HK-2 (cell line): ENCODE data around the gene NR3C1.

Source experiments
- DNase-seq: peaks from one replicate; pipeline ENCODE4 v3.0.0-alpha.2; 2018; ENCODE audit not compliant: unreplicated experiment

NR3C1 gene

DNA sequence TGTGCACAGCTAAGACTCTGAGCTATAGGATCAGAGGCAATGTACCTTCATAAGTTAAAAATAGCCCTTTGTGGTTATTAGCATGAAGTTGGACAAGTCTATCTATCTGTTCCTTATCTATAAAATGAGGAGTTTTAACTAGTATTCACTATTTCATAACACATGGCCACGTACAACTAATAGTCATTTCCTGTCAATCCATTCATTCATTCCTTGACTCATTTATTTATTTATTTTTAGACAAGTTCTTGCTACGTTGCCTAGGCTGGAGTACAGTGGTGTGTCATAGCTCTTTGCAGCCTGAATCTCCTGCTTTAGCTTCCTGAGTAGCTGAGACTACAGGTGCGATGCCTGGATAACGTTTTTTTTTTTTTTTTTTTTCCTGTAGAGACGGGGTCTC lies 92.1 kb downstream of the NR3C1 start:
- no peak for DNase-seq

DNA sequence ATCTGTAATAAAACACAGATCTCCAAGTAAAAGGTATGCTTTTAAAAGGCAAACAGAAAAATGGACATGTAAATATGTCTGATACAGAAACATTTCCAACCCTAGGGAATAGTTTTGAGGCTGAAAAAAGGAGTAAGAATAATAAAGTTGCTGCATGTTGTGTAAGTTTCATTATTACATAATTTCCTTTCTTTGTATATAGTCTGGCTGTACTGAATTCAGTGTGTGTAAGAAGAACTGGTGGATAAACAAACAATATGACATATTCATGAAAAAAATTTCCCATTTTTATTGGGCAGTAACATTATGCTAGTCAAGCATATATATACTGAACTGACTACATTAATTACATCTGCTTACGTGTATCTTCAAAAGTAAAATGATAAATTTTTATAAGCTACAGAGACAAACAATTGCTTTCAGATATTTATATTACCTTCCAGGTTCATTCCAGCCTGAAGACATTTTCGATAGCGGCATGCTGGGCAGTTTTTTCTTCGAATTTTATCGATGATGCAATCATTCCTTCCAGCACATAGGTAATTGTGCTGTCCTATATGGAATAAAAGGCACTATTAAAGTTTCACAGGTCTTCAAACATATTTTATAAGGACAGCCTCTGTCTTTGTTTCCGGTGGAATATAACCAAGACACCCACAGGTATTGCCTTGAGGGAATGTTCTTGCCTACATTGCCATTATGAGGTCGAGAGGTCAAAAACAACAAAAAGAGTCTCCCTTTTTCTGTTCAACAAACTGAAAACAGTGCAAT lies 93.6 kb downstream of the NR3C1 start:
- DNase-seq: no peak

DNA sequence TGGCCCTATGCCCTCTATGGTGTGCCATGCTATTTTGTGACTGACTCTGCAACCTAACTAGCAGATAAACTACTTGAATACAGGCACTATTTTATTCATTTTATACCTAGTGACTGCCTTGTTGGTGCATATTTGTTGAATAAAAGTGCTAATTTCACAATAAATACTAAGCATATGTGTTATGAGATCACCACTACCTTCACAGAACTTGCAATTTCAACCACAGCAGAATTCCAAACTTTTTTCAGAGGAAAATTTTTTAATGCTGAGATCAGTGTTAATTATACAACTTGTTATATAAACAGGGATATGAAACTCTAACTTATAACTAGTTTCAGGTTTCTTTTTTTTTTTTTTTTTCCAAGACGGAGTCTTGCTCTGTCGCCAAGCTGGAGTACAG lies 94.8 kb downstream of the NR3C1 start:
- no peak for DNase-seq

DNA sequence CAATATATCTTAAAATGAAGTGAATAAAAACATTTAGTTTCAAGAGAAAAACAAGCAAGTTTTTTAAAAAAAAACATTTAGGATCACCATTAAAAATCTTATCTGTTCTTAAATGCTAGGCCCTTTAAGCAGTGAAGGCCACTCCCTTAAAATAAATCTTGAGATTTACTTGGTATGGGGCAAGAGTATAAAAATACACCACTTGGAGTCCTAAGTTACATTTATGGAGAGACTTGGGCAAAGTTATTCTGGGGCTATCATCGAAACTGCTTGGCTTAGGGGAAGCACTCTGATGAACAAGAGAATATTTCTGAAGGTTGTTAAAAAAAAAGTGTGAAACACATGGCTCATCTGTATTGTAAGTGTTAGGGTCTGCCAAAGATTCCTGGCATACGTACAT lies 97.4 kb downstream of the NR3C1 start:
- no peak for DNase-seq

DNA sequence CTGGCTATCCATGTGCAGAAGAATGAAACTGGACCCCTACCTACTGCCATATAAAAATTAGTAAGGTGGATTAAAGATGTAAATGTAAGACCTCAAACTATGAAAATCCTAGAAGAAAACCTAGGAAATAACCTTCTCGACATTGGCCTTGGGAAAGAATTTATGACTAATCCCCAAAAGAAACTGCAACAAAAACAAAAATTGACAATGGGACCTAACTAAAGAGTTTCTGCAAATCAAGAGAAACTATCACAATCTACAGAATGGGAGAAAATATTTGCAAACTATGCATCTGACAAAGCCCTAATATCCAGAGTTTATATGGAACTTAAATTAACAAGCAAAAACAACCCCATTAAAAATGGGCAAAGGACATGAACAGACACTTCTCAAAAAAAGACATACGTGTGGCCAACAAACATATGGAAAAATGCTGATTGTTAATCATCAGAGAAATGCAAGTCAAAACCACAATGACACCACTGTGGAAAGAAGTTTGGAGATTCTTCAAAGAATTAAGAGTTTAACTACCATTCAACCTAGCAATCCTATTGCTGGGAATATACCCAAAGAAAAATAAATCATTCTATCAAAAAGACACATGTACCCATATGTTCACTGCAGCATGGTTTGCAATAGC lies 98.5 kb downstream of the NR3C1 start:
- DNase-seq: no peak

DNA sequence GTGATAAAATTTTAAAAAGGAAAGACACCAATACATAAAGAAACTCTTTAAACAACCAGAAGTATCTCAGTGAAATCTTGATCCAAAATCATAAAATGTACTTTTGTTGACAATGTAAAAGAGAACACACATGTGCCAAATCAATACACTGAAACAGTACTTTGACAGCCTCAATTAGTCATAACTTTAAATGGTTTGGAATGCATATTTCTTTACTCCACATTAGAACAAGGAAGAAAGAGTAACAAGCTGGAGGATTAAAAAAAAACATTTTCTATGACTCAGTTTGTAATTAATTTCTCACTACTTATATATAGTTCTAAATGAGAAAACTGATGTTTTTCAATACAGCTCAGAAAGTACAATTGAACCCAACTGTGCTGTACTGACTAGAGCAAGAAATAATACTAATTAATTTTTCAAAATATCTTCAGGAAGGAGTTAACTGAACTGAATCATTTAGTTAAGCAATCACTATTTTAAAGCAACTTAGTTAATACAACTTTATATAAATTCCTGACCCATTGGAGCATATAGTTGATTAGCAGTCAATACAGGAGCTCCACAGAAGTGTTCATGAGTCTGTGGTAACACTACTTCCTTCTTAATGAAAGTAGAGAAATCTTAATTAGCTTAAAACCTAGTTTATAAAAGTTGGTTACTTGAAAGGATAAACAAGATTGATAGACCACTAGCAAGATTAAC lies 101.0 kb downstream of the NR3C1 start:
- no peak for DNase-seq

DNA sequence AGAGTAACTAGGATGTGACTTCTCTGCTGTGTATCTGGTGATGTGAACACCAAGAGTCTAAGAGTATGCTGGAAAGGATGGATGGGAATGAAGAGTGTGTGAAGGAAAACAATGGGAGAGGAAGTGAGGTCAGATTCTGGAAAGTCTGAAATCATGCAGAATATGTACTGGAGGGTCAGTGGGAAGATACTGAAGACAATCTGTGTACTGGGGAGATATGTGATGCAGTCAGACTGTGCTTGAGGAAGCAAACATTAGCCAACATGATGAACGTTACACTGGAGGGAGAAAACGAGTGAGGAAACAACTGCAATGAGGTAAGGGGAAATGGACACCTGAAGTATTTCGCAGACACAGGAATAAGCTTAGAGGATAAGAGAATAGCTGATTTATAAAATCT lies 105.7 kb downstream of the NR3C1 start:
- no peak for DNase-seq

DNA sequence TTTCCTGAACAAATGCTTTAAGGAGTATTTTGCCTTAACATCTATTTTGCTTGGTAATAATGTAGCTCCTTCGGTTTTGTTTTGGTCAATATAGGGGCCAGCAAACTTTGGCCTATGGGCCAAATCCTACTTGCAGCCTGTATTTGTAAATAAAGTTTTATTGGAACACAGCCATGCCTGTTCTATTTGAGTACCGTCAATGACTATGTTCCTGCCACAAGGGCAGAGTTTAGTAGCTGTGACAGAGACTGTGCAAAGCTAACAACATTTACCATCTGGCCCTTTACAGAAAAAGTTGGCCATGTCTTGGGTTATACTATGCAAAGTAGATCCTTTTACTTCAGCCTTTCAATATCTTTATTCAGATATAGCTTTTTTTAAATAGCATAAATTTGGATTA lies 113.4 kb downstream of the NR3C1 start:
- no peak for DNase-seq

DNA sequence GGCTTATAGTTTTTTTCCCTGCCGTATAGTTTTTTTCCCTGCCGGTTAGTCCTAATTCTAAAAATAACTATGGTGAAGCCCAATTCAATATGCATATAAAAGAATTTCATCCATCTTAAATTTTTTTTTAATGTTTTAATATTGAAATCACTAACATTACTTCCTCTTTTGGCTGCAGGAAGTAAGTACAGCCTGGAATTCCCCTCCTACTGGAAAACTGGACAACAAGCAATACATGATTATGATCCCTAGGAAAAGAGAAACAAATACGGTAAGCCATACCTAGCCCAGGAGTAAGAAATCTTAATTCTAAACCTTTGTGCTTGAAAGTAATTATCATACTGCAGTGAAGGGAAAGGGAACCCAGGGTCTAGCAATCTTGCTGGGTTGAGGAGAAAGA lies 119.0 kb downstream of the NR3C1 start:
- DNase-seq: no peak

DNA sequence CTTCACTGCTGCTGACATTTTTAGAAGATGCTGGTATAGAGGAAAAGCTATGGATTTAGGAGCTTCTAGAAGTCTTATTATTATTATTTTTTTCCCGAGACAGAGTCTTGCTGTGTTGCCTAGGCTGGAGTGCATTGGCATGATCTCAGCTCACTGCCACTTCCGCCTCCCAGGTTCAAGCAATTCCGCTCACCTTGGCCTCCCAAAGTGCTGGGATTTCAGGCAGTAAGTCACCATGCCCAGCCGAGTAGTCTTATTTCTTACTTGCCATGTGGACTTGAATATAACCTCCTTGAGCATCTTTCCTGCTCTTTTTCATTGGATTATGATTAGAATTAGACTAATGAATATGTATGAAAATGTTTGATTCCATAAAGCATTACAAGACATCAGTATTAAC lies 119.5 kb downstream of the NR3C1 start:
- no peak for DNase-seq

DNA sequence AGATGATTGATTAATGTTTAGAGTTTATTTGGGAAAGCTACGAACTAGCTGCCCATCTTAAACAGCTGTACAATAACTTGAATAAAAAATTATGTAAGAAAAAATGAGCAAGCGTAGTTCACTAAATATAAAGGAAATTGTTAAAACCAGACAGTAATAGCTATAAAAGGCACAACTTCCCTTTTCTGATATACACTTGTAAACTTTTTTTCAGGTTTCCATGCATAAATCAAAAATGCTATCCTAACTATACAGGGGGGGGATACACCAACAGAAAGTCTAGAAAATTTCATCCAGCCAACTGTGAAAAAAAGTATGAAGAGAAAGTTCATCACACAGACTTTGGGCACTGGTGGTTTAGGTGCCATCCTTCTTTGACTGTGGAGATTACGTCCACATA lies 122.3 kb downstream of the NR3C1 start:
- no peak for DNase-seq

DNA sequence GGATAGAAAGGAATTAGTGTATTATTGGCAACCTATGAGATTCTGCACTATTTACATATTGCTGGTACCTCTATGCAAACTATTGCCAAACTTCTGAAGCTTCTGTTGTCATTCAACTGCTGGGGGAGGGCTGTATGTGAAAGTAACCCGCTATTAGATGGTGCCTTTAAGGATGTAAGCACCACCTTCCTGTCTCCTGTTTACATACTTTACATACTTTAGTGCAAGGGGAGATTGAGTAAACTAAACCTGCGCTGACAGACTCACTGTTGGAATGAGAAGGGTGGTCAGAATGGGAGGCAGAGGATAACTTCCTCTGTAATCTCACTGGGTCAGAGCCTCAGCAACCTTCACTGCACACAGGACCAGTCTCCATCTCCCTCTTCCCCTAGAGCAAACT lies 123.8 kb downstream of the NR3C1 start:
- DNase-seq: no peak

DNA sequence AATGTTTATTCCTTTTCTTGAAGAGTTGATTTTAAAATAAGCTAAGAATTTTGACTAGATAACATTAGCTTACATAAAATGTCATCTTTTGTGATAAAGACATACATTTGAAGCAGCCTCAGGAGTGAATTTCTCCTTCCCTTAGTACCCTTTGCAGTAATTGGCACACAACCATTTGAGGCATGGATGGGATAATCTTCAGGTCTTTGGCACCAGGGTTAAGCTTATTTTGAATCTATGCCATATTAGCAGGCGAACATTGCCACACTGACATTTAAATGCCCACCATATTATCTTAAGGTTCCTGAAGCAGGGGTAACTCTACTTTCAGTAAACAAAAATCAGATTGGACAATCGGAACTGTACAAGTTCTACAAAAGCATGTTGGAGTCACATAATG lies 126.0 kb downstream of the NR3C1 start:
- no peak for DNase-seq

DNA sequence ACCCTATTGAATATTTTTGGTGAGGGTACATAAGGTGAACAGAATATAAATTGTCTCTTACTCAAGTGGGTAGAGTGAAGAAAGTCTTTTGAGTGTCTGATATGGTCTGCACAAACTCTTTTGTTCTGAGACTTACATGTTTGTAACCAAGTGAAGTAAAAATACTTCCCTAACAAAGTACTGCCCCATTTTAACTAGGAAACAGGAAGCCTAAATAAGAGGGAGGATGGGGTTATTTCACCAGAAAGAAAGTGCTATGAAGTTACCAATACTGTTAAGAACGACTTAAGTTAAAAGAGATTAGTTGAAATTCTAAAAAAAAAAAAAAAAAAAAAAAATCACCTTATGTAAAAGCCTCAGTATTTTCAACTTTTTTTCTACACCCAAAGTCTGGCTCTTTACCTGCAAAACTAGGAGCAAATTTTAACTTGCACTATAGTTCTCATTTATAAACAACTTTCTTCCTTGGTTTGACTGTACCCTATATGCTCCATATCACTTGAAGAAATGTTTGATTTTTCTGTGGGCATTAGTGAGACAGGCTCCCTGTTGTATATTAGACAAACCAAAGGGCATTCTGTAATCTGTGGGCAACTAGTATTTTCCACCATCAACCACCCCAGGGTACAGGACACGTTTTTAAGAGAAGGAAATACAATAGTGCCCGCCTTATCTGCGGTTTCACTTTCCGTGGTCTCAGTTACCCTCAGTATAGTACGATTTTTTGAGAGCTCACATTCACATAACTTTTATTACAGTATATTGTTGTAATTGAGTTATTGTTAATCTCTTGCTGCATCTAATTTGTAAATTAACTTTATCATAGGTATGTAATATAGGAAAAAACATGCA lies 127.7 kb downstream of the NR3C1 start:
- no peak for DNase-seq

DNA sequence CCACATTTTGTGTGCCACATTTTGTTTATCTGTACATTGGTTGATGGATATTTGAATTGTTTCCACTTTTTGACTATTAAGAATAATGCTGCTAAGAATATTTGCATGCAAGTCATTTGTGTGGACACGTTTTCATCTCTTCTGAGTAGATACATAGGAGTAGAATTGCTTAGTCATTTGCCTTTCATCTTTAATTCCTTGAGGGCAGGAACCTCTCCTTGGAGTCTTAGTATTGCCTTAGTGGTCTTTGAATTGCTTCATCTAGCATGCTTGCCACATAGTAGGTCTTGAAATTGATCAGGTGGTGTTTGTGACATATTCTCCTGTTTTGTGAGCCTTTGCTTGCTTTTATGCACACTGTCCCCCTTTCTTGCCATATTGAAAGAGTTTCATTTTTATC lies 128.5 kb downstream of the NR3C1 start:
- no peak for DNase-seq

DNA sequence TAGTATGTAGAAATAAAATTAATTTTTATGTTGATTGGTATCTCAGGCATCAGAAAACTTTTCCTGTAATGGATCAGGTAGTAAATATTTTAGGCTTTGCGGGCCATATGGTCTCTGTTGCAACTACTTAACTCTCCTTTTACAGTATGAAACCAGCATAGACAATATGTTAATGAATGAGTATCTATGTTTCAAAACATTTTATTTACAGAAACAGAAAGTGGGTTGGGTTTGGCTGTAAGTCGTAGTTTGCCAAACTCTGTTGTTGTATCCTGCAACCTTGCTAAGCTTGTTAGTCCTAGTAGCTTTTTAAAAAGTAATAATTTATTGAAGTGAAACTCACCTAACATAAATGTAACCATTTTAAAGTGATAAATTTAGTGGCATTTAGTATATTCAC lies 132.1 kb downstream of the NR3C1 start:
- DNase-seq: no peak

DNA sequence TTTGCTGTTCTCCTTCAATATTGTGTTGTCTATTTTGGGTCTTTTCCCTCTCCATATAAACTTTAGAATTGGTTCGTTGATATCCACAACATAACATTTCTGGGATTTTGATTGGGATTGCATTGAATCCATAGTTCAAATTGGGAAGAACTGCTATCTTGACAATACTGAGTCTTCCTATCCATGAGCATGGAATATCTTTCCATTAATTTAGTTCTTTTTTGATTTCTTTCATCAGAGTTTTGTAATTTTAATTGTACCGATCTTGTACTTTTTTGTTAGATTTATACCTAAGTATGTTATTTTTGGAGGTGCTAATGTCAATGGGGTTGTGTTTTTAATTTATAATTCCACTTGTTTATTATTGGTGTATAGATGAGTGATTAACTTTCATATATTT lies 135.1 kb downstream of the NR3C1 start:
- DNase-seq: no peak

DNA sequence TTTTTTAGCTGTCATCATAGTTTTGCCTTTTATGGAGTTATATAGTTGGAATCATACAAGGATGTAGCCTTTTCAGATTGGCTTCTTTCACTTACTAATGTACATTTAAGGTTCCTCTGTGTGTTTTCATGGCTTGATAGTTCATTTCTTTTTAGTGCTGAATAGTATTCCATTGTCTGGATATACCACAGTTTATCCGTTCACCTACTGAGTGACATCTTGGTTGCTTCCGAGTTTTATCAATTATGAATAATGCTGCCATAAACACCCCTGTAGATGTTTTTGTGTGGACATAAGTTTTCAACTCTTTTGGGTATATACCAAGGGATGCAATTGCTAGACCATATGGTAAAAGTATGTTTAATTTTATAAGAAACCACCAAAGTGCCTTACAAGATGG lies 136.3 kb downstream of the NR3C1 start:
- DNase-seq: no peak

DNA sequence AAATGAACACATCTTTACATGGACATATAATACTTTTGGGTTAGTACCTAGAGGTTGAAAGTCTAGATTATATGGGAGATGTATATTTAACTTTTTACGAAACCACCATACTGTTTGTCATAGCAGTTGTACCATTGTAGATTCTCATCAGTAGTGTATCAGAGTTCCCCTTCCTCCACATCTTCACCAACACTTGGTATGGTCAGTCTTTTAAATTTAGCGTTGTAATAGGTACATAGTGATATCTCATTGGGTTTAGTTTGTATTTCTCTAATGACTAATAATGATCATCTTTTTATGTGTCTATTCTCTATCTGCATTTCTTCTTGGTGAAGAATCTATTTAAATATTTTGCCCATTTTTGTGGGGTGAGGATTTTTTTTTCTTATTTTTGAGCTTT lies 137.5 kb downstream of the NR3C1 start:
- no peak for DNase-seq

DNA sequence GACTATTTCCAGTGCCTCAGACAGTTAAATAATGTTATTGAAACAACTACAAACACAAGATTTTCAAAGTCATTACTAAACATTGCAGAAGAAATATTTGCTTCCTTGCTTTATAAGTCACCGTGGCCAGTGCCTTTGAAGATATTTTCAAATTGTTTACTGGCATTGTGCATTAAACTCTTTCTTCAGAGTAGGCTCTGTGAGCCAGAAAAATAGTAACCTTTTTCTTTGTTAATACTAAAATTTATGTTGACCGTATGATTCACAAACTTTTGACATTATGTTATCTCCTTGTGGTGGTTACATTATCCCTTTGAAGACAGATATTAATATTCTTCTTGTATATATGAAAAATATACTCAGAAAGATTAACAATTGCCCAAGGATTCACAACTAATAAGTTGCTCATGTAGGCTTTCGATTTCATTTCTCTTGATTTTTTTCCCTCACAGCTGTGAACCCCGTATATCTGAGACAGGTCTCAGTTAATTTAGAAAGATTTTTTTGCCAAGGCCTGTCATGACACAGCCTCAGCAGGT lies 140.1 kb downstream of the NR3C1 start:
- DNase-seq: no peak

DNA sequence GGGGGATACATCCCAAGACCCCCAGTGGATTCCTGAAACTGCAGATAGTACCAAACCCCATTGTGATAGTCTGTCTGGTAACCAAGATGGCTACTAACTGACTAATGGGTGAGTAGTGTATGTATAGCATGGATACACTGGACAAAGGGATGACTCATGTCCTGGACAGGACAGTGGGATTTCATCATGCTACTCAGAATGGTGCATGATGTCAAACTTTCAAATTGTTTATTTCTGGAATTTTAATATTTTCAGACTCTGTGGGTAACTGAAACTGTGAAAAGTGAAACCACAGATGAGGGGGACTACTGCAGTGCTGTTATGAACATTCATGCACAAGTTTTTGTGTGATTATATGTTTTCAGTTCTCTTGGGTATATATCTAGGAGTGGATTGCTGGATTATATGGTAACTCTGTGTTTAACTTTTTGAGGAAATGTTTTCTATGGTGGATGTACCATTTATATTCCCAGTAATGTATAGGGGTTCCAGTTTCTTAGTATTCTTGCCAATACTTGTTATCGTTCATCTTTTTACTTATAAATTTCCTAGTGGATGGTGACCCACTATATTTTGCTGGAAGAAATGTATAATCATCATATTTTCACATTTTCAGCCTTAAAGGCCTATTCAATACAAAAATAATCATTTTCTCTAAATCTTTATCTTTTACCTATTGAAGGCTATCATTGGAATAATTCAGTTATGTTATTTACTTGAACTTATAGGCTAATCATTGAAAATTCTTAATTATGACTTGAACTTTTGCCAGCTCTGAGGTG lies 140.9 kb downstream of the NR3C1 start:
- no peak for DNase-seq
